ENCODE results near the gene EPHA1. TPM values are rescaled to one million over a fixed set of nuclear protein-coding genes. Genes with fewer than 3 reads are reported as not detected.
"Not testable (repeated sequence)": the region's sequence is repeated elsewhere in the genome, so short reads cannot be mapped to it uniquely, and the experiment has no call there.

EPHA1 gene
- total RNA-seq, 1 donor from 2014 or later: 2.6 TPM

DNA sequence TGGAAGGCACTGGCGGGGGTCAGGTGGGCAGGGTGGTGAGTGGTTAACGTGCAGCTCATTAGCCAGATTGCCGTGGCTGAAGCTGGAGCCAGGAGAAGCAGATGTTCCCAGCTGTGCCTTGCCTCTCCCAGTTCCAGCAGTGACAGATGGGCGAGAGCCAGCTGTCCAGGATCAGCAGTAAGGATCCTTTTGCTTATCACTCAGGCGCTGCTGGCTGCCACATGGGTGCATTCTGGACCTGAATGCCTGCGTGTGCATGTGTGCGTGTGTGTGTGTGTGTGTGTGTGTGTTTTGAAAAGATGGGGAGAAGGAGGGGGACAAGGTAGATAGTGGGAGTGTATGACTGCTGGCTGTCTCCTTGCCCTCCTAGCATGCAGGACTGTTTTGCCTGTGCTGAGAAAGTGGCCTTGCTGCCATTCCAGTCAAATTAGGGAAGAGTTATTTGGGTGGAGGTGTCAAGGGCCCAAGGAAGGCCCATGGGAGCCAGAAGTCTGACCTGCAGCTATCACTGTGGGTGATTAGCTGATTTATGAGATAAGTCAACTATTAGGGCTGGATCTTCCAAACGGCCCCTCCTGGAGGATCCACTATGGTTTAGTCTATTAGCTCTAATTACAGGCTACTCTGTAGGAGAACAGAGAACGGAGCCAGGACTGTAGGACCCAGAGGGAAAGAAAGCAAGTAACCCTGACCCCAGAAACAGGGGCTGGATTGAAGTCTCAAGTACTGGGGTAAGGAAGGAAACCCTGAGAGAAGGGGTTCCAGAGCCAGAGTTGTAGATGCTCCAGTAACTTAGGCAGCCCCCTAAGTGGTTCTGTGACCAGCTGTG is 3.3 kb downstream of the EPHA1 start:
- no peak overlapping the region for H3K4me2 ChIP-seq (ENCODE audit: low read length)
- peaks cover 4% of the 10 kb centered on the region for H3K36me3 Mint-ChIP-seq (ENCODE audit: low read depth, unreplicated experiment)

DNA sequence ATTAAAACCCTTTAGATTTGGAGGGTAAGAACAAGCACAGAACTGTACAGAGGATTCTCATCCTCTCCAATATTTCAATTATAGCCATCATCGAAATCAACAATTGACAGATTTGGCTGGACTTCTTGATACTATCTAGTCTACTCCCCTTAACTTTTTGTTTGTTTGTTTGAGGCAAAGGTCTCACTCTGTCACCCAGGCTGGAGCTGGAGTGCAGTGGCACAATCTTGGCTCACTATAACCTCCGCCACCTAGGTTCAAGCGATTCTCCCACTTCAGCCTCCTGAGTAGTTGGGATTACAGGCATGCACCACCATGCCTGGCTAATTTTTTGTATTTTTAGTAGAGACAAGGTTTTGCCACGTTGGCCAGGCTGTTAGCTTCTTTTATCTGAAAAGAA is 6.4 kb downstream of the EPHA1 start:
- H3K27ac ChIP-seq (ENCODE audit: low read depth, low read length); H3K36me3 Mint-ChIP-seq (ENCODE audit: low read depth, unreplicated experiment); H2AFZ ChIP-seq (ENCODE audit: low read depth, low read length); H3K9me3 ChIP-seq (ENCODE audit: insufficient read depth, low read depth, low read length); H3K27ac Mint-ChIP-seq (ENCODE audit: unreplicated experiment); H3K4me3 Mint-ChIP-seq (ENCODE audit: unreplicated experiment); DNase-seq (ENCODE audit: low read depth); H3K4me1 Mint-ChIP-seq (ENCODE audit: low read depth, unreplicated experiment); H3K4me2 ChIP-seq (ENCODE audit: low read length); H4K20me1 ChIP-seq (ENCODE audit: insufficient read depth, low read length); H3K4me1 ChIP-seq (ENCODE audit: insufficient read depth, low read length); FAIRE-seq; H3K36me3 ChIP-seq (ENCODE audit: insufficient read depth, low read length); H3K9ac ChIP-seq (ENCODE audit: low read length); H3K79me2 ChIP-seq (ENCODE audit: insufficient read depth, low read length); H3K9me3 Mint-ChIP-seq (ENCODE audit: unreplicated experiment); H3K4me3 ChIP-seq (ENCODE audit: insufficient read depth, low read depth, low read length): not testable (repeated sequence)
- H3K27me3 ChIP-seq (ENCODE audit: insufficient read depth, low read length): peaks cover 12% of the 10 kb centered on the region
- H3K27me3 Mint-ChIP-seq (ENCODE audit: low read depth, unreplicated experiment): peaks cover 11% of the 10 kb centered on the region

More for the DNA sequence above, 3.3 kb downstream of the EPHA1 start:
- H2AFZ ChIP-seq (ENCODE audit: low read depth, low read length): no peak overlapping the region
- TF ChIP-seq EZH2 (IDR thresholded peaks at IDR 0.05; ENCODE audit: insufficient read depth, low read length): no peak
- TF ChIP-seq, protein P1, sequence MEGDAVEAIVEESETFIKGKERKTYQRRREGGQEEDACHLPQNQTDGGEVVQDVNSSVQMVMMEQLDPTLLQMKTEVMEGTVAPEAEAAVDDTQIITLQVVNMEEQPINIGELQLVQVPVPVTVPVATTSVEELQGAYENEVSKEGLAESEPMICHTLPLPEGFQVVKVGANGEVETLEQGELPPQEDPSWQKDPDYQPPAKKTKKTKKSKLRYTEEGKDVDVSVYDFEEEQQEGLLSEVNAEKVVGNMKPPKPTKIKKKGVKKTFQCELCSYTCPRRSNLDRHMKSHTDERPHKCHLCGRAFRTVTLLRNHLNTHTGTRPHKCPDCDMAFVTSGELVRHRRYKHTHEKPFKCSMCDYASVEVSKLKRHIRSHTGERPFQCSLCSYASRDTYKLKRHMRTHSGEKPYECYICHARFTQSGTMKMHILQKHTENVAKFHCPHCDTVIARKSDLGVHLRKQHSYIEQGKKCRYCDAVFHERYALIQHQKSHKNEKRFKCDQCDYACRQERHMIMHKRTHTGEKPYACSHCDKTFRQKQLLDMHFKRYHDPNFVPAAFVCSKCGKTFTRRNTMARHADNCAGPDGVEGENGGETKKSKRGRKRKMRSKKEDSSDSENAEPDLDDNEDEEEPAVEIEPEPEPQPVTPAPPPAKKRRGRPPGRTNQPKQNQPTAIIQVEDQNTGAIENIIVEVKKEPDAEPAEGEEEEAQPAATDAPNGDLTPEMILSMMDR (IDR thresholded peaks at IDR 0.05; ENCODE audit: insufficient read depth, low read depth, low read length): no peak
- H3K9ac ChIP-seq (ENCODE audit: low read length): no peak overlapping the region
- no peak overlapping the region for H3K27ac Mint-ChIP-seq (ENCODE audit: unreplicated experiment)
- DNase-seq (ENCODE audit: low read depth) (no peak), FAIRE-seq (no peak)
- H3K9me3 ChIP-seq (ENCODE audit: insufficient read depth, low read depth, low read length): no peaks in the 10 kb centered on the region
- no peaks in the 10 kb centered on the region for H3K79me2 ChIP-seq (ENCODE audit: insufficient read depth, low read length)
- H3K27me3 Mint-ChIP-seq (ENCODE audit: low read depth, unreplicated experiment): peaks cover 17% of the 10 kb centered on the region
- H3K36me3 ChIP-seq (ENCODE audit: insufficient read depth, low read length): no peaks in the 10 kb centered on the region
- no peak overlapping the region for H3K4me3 Mint-ChIP-seq (ENCODE audit: unreplicated experiment)
- no peaks in the 10 kb centered on the region for H3K9me3 Mint-ChIP-seq (ENCODE audit: unreplicated experiment)
- no peak overlapping the region for H3K27ac ChIP-seq (ENCODE audit: low read depth, low read length)
- peaks cover 17% of the 10 kb centered on the region for H3K27me3 ChIP-seq (ENCODE audit: insufficient read depth, low read length)
- peaks cover 11% of the 10 kb centered on the region for H3K4me1 ChIP-seq (ENCODE audit: insufficient read depth, low read length)
- no peak overlapping the region for H3K4me3 ChIP-seq (ENCODE audit: insufficient read depth, low read depth, low read length)
- peaks cover 19% of the 10 kb centered on the region for H3K4me1 Mint-ChIP-seq (ENCODE audit: low read depth, unreplicated experiment)
- no peaks in the 10 kb centered on the region for H4K20me1 ChIP-seq (ENCODE audit: insufficient read depth, low read length)

GRCh38 chr7:143401265-143401664 is 7.4 kb downstream of the EPHA1 start:
- Histone ChIP-seq H3K4me1 (ENCODE audit: insufficient read depth, low read length) (no peaks in the 10 kb centered on the region), H3K4me2 (ENCODE audit: low read length) (no peak overlapping the region), H4K20me1 (ENCODE audit: insufficient read depth, low read length) (no peaks in the 10 kb centered on the region), H3K36me3 (ENCODE audit: insufficient read depth, low read length) (no peaks in the 10 kb centered on the region), H3K9me3 (ENCODE audit: insufficient read depth, low read depth, low read length) (no peaks in the 10 kb centered on the region), H3K27ac (ENCODE audit: low read depth, low read length) (no peak overlapping the region), H3K4me3 (ENCODE audit: insufficient read depth, low read depth, low read length) (no peak overlapping the region), H2AFZ (ENCODE audit: low read depth, low read length) (no peak overlapping the region), H3K9ac (ENCODE audit: low read length) (no peak overlapping the region), H3K79me2 (ENCODE audit: insufficient read depth, low read length) (no peaks in the 10 kb centered on the region), H3K27me3 (ENCODE audit: insufficient read depth, low read length) (peaks cover 12% of the 10 kb centered on the region)
- no peak overlapping the region for H3K27ac Mint-ChIP-seq (ENCODE audit: unreplicated experiment)
- no peak for DNase-seq (ENCODE audit: low read depth)
- no peak overlapping the region for H3K4me3 Mint-ChIP-seq (ENCODE audit: unreplicated experiment)
- peaks cover 11% of the 10 kb centered on the region for H3K27me3 Mint-ChIP-seq (ENCODE audit: low read depth, unreplicated experiment)
- no peaks in the 10 kb centered on the region for H3K4me1 Mint-ChIP-seq (ENCODE audit: low read depth, unreplicated experiment)
- H3K36me3 Mint-ChIP-seq (ENCODE audit: low read depth, unreplicated experiment): peaks cover 2% of the 10 kb centered on the region
- no peak for FAIRE-seq
- TF ChIP-seq EZH2 (IDR thresholded peaks at IDR 0.05; ENCODE audit: insufficient read depth, low read length): no peak
- TF ChIP-seq, protein P1 (IDR thresholded peaks at IDR 0.05; ENCODE audit: insufficient read depth, low read depth, low read length): no peak
- H3K9me3 Mint-ChIP-seq (ENCODE audit: unreplicated experiment): no peaks in the 10 kb centered on the region

Data from astrocyte (in vitro differentiated cells and primary cell).